GM21786 (cell line): Measurements from ENCODE around the gene TSACC.

Experiments
- ATAC-seq: cut with Tn5 transposase; IDR thresholded peaks from one replicate; pipeline ENCODE4 v1.9.1; 2021; ENCODE audit not compliant: unreplicated experiment

The TSACC gene

GRCh38 chr1:156393095-156393494, 54.8 kb downstream of the TSACC start:
- ATAC-seq, result no peak

GRCh38 chr1:156394082-156394481, 55.8 kb downstream of the TSACC start:
- ATAC-seq, result no peak

- no peak for ATAC-seq
These were observed 56.6 kb downstream of the TSACC start for GRCh38 chr1:156394835-156395461.
